Measurements from ENCODE around the gene ZNF727. TPM values are rescaled to one million over a fixed set of nuclear protein-coding genes. Genes with fewer than 3 reads are reported as not detected.
"Not testable (repeated sequence)": the region's sequence is repeated elsewhere in the genome, so short reads cannot be mapped to it uniquely, and the experiment has no call there.

ZNF727 gene
- total RNA-seq, 1 donor from 2014 or later = not detected

GRCh38 chr7:64078699-64078994 lies 33.4 kb downstream of the ZNF727 start:
- Mint-ChIP-seq H3K4me3 (no peak overlapping the region), H3K27me3 (ENCODE audit: low read depth) (no peaks in the 10 kb centered on the region), H3K4me1 (no peaks in the 10 kb centered on the region), H3K27ac (no peak overlapping the region), H3K9me3 (peaks cover 67% of the 10 kb centered on the region), H3K36me3 (peaks cover 2% of the 10 kb centered on the region)
- no peak for TF ChIP-seq CTCF (IDR thresholded peaks at IDR 0.05; ENCODE audit: unreplicated experiment)
- no peak for DNase-seq (ENCODE audit: low spot score in 2 of 2, unreplicated experiment in 2 of 2)

- peaks cover 34% of the 10 kb centered on the region for H3K9me3 Mint-ChIP-seq
- H3K27me3 Mint-ChIP-seq (ENCODE audit: low read depth) = no peaks in the 10 kb centered on the region
- TF ChIP-seq CTCF (IDR thresholded peaks at IDR 0.05; ENCODE audit: unreplicated experiment) = no peak
- no peaks in the 10 kb centered on the region for H3K4me1 Mint-ChIP-seq
- no peak overlapping the region for H3K4me3 Mint-ChIP-seq
- DNase-seq (ENCODE audit: low spot score in 2 of 2, unreplicated experiment in 2 of 2) = no peak
- H3K27ac Mint-ChIP-seq = no peak overlapping the region
- peaks cover 5% of the 10 kb centered on the region for H3K36me3 Mint-ChIP-seq
These were observed 42.3 kb downstream of the ZNF727 start for GRCh38 chr7:64087501-64087900.

GRCh38 chr7:64088863-64089262 lies 43.6 kb downstream of the ZNF727 start:
- peaks cover 39% of the 10 kb centered on the region for H3K9me3 Mint-ChIP-seq
- H3K4me1 Mint-ChIP-seq; H3K36me3 Mint-ChIP-seq; H3K27me3 Mint-ChIP-seq (ENCODE audit: low read depth); H3K4me3 Mint-ChIP-seq; DNase-seq (ENCODE audit: low spot score in 2 of 2, unreplicated experiment in 2 of 2); H3K27ac Mint-ChIP-seq: not testable (repeated sequence)

Other genes with a start within 250 kb of the ZNF727 start
- not detected in 3 replicates for gene ZNF722, start 46.6 kb upstream of the ZNF727 start, total RNA-seq
- gene ZNF735, start 161.8 kb downstream of the ZNF727 start, total RNA-seq = not detected in 3 replicates
- gene ZNF679, start 183.0 kb downstream of the ZNF727 start, total RNA-seq = not detected in 3 replicates